Ascending aorta (tissue), 2 donors: ENCODE data around the gene C1QA. TPM values are rescaled to one million over a fixed set of nuclear protein-coding genes. Genes with fewer than 3 reads are reported as not detected.

Experiments used
- DNase-seq, 2 donors: peaks; one replicate each; pipeline ENCODE4 v3.0.0-alpha.2; 2019; ENCODE audit warnings: low spot score in 2 of 2
- H3K27ac ChIP-seq, 2 donors: fragments of 200-600 bp; sonication (generic); one replicate each; pipeline ENCODE4 v1.5.1; 2016 to 2017; ENCODE audit warnings: mild to moderate bottlenecking in 1 of 2
- H3K27me3 ChIP-seq: fragments of 200-600 bp; sonication (generic); one replicate; pipeline ENCODE4 v1.5.1; 2017
- H3K36me3 ChIP-seq, 2 donors: fragments of 200-600 bp; sonication (generic); one replicate each; pipeline ENCODE4 v1.5.1; 2016
- H3K4me1 ChIP-seq, 2 donors: fragments of 200-600 bp; sonication (generic); one replicate each; pipeline ENCODE4 v1.5.1; 2016 to 2017; ENCODE audit warnings: mild to moderate bottlenecking in 1 of 2
- H3K4me3 ChIP-seq, 2 donors: fragments of 200-600 bp; sonication (generic); one replicate each; pipeline ENCODE4 v1.5.1; 2016 to 2017; ENCODE audit warnings: mild to moderate bottlenecking in 1 of 2
- H3K9me3 ChIP-seq, 2 donors: fragments of 200-600 bp; sonication (generic); one replicate each; pipeline ENCODE4 v1.5.1; 2016
- intact Hi-C: fragments of 100-400 bp; cut with DNase I; formaldehyde crosslinking; loops from one replicate; pipeline ENCODE4 v1.15.1; 2023
- total RNA-seq: library from RNA; depleted of rRNA; stranded (reverse); fragments of >200 nt; gene quantifications from one replicate; pipeline ENCODE4 v1.1.0, GENCODE V29; 2016
- TF ChIP-seq, protein P1 (sequence below), 3 experiments: fragments of 200-600 bp in 2 of 3; fragments of 450-650 bp in 1 of 3; sonication (generic) in 2 of 3; IDR thresholded peaks; one replicate each; pipeline ENCODE4 v1.5.1; 2016 to 2019; ENCODE audit warnings: antibody characterized with exemption in 3 of 3, mild to moderate bottlenecking in 1 of 3, moderate library complexity in 1 of 3

Gene C1QA
- total RNA-seq, 1 donor from 2014 or later: 202 TPM

DNA sequence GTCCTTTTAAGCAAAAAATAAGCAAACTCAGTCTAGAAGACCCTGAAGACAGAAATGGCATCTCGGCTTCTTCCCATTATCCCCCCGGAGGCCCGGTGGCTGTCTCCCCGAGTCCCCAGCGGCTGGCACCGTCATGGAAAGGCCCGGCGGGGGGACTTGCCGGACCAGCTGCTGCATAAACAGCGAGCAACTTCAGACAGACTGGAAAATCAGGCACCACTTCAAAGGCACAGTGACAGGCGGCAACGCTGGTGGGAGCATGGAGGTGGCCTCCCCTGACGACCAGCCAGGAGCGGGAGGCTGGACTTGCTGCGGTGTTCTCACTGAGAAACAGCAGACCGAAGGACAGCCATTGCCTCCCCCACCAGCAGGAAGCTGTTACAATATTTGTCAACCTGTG, 18.4 kb upstream of the C1QA start:
- DNase-seq: no peak
- TF ChIP-seq, protein P1, sequence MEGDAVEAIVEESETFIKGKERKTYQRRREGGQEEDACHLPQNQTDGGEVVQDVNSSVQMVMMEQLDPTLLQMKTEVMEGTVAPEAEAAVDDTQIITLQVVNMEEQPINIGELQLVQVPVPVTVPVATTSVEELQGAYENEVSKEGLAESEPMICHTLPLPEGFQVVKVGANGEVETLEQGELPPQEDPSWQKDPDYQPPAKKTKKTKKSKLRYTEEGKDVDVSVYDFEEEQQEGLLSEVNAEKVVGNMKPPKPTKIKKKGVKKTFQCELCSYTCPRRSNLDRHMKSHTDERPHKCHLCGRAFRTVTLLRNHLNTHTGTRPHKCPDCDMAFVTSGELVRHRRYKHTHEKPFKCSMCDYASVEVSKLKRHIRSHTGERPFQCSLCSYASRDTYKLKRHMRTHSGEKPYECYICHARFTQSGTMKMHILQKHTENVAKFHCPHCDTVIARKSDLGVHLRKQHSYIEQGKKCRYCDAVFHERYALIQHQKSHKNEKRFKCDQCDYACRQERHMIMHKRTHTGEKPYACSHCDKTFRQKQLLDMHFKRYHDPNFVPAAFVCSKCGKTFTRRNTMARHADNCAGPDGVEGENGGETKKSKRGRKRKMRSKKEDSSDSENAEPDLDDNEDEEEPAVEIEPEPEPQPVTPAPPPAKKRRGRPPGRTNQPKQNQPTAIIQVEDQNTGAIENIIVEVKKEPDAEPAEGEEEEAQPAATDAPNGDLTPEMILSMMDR (IDR thresholded peaks at IDR 0.05): no peak
- Histone ChIP-seq H3K4me3 (no peak overlapping the region), H3K27ac (no peak overlapping the region), H3K9me3 (no peaks in the 10 kb centered on the region), H3K36me3 (no peaks in the 10 kb centered on the region), H3K4me1 (no peaks in the 10 kb centered on the region), H3K27me3 (no peaks in the 10 kb centered on the region)
- intact Hi-C loops: no loop called here

DNA sequence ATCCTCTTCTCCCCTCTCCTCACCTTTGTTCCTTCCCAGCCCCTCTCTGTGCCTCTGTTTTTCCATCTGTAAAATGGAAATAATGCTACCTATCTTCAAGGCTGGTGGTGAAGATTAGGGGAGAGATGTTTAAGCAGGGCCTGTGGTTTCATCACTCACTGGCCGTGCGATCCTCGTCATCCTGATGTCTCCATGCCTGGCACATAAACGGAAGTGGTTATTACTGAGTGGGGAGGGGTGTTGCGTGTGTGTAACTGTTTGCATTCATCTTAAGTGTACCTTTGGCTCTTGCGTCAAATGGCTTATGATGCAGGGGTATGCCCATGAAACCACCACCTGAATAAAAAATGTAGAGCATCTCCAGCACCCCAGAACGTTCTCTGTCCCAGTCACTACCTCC, 17.2 kb upstream of the C1QA start:
- Histone ChIP-seq H3K27me3 (no peaks in the 10 kb centered on the region), H3K27ac (no peak overlapping the region), H3K4me1 (no peaks in the 10 kb centered on the region), H3K9me3 (no peaks in the 10 kb centered on the region), H3K4me3 (no peak overlapping the region), H3K36me3 (no peaks in the 10 kb centered on the region)
- intact Hi-C loops: no loop called here
- no peak for DNase-seq
- TF ChIP-seq, protein P1 (IDR thresholded peaks at IDR 0.05): no peak

DNA sequence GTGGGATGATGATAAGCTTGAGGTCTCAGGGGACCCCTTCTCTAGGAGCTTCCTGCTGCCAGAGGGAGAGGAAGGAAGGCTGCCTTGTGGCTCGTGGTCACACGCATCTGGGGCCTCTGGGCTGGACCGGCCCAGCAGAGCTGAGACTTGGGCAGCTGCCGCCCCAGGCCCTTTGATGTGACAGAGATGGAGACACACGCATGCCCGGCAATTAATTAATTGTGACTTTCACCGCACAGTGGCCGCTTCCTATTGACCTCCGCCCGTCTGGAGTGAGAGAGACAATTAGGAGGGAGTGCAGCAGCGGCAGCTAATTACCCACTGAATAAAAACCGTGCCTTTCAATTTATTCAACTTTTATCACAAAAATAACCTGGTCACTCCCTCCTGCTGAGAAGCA, 16.6 kb upstream of the C1QA start:
- no peak overlapping the region for H3K4me3 ChIP-seq
- TF ChIP-seq, protein P1 (IDR thresholded peaks at IDR 0.05): no peak
- H3K27me3 ChIP-seq: peaks cover 3% of the 10 kb centered on the region
- H3K27ac ChIP-seq: no peak overlapping the region
- H3K9me3 ChIP-seq: no peaks in the 10 kb centered on the region
- no peak for DNase-seq
- intact Hi-C loops: no loop called here
- H3K4me1 ChIP-seq: no peaks in the 10 kb centered on the region
- no peaks in the 10 kb centered on the region for H3K36me3 ChIP-seq

DNA sequence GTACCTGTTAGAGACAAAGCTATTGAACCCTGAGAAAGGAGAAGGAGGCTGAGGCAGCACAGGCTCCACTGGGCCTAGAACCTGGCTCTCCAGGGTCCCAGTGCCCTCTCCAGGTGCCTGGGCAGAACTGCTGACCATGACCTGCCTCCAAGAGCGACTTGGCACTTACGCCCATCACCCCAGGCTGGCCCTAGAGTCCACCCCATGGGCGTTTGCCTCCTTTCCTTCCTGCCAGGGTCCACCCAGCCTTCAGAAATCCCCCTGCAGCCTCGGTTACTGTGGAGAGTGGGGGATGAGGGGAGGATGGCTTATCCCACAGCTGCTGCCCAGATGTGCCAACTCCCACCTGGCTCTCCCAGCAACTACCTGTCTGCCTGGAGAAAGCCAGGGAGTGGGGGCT, 14.7 kb upstream of the C1QA start:
- TF ChIP-seq, protein P1 (IDR thresholded peaks at IDR 0.05): no peak
- DNase-seq: no peak
- no peaks in the 10 kb centered on the region for H3K36me3 ChIP-seq
- intact Hi-C loops: no loop called here
- H3K27me3 ChIP-seq: peaks cover 3% of the 10 kb centered on the region
- H3K4me3 ChIP-seq: no peak overlapping the region
- H3K4me1 ChIP-seq: no peaks in the 10 kb centered on the region
- no peaks in the 10 kb centered on the region for H3K9me3 ChIP-seq
- no peak overlapping the region for H3K27ac ChIP-seq

DNA sequence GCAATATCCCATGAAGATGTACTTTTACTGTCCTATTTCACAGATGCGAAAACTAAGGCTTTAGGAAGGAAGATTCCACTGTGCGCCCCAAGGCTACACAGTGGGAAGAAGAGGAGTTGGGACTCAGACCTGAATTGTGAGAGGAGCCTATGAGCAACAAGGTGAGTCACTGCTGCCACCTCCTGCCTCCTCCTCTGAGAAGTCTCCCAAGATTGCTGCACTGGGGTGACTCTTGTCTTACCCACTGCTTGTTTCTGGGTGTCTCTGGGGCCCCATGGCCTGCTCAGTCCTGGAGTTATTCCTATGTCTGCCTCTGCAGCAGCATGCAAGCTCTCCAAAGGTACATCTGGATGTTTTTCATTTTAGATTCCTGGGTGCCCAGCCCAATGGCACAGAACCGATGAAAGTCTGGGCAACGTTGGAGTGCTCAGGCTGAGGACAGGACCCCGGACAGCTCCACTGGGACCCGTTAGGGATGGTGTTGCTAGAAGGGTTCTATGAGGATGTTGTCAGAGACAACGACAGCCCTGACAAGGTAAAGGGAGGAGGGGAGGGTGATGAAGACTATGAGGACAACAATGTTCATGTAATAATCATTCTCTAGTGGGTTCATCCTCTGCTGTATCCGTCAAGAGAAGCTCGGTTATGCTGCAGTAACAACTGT, 11.0 kb upstream of the C1QA start:
- TF ChIP-seq, protein P1 (IDR thresholded peaks at IDR 0.05): no peak
- intact Hi-C loops: no loop called here
- H3K36me3 ChIP-seq: no peaks in the 10 kb centered on the region
- no peak overlapping the region for H3K27ac ChIP-seq
- no peaks in the 10 kb centered on the region for H3K9me3 ChIP-seq
- no peak overlapping the region for H3K4me3 ChIP-seq
- H3K4me1 ChIP-seq: no peaks in the 10 kb centered on the region
- peaks cover 3% of the 10 kb centered on the region for H3K27me3 ChIP-seq
- no peak for DNase-seq
